NCI-H524 treated with DMSO at 0.1 percent for 48 hours (cell line): ENCODE results near the gene TUB.
A peak's percentile ranks its signal among the peaks of the same experiment; 100 is the strongest.

Experiments
- DNase-seq: peaks from one replicate; lab custom pipeline; 2025; lab: John Stamatoyannopoulos, UW

TUB gene

GRCh38 chr11:8080674-8081590 is at the start of gene TUB:
TUB (plus strand) TSS chr11:8081211; CDS start chr11:8081511, 300 bp downstream.
- DNase-seq: no peak

DNA sequence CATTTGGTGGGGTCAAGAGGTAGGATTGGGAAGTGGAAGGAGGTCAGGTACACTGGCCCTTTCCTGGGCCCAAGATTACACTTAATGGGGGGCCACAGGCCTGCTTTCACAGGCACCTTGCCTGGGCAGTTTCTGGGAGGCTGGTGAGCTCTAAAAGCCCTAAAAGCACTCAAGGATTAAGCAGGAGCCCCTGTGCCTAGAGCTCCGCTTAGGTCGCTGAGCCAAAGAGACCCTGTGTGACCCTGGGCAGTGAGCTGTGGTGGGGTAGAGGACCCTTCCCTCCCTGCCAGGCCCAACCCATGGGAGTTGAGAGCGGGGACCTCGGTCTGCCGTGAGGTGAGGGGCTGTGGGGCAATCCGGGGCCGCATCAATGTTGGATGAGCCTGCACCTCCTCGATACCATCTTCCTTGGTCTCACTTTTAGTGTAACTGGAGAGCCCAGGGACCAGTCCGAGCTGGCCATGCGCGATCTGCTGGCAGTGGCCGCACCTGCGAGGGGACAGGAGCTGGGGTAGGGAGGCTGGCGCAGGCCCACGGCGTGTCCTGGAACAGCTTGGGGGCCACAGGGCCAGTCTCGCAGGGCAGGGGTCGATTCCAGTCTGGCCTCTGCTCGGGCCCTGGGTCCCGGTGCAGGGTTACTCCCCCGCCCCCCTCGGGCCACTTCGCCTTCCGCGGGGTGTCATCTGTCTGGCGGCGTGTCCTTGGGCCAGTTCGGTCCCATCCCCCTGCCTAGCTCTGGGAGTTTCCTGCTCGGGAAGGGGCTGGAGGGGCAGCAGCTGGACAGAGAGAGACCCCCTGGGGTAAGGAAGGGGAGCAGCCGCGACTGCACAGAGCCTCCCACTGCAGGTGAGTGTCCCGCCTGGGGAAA is 49.5 kb upstream of the TUB start:
- DNase-seq: no peak

DNA sequence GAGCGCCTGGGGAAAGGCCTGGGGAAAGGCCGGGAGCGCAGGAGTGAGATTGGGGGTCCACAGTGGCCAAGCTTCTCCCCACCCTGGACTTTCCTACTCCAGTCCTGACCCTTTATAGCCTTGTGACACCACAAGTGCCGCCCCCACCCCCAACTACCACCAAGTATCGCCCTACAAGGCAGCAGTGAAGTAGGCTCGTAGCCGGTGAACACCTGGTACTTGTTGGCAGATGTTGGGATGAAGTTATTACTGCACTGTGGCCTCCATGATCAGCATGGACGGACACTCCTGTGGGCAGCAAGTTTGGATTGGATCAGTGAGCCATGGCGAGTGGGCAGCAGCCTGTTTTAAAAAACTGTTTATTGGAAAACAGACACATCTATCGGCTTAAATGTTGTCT is 48.9 kb upstream of the TUB start:
- DNase-seq: no peak

DNA sequence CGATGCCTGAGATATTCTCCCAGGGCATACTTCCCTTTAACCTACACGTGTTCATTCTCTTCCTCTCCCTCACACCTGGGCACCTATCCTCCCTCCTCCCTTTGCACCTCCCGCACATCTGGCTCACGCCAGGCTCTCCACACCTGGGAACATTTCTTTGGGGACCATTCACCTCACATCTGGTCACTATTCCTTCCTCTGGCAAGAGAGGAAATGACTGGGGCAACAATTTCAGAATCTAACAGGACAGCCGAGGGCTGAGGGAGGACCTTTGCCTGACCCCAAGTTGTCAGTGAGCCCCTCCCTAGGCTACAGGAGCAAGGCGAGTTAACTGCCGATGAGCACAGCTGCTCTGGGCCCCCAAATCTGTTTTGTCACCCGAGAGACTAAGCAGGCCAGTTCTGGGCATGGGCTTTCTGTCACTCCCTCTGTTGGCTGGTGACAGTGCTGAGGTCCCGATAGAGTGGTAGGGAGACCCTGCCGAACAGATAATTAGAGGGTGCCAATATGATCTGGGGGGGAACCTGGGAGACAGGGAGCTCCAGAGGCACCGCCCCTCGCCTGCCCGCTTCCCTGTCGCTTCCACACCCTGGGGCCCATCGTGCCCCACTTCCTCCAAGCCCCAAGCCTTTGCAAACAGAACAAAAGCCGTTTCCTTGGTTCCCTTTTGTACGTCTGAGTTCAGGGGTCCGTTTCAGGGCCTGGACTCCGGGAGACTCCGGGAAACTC is 48.3 kb upstream of the TUB start:
- no peak for DNase-seq

DNA sequence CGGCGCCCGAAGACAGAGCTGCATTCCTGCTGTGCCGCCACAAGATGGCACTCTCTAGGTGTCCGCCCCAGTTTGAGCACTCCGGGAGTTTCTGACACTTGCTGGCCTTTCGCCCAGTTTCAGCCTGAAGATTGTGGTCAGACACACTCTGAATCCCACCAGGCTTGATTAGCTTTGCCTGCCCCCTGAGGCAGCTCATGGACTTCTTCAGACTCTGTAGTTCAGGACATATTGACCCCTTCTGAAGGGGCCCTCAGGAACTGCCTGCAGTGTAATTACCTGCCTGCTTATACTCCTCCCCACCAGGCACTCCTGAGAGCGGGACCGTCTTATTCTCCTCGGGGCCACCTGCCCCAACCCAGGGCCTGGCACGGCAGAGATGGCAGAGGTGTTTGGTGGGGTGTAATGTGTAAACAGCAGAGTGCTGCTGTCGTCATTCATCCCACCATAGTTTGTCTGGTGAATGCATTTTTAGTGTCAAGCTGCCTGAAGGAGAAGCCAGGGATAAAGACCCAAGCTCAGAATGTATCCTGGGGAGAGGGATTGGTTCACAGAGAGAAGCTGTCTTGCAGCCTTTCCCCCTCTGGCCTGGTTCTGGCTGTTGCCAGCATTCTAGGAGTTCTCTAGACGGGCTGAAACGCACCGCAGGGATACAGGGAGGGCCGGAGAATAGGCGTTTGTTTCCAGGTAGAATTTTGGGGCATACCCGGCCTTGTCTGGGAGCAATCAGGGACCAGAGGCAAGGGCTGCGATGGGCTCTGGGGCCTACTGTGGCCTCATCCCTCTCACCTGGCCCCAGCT is 47.5 kb upstream of the TUB start:
- DNase-seq: no peak

DNA sequence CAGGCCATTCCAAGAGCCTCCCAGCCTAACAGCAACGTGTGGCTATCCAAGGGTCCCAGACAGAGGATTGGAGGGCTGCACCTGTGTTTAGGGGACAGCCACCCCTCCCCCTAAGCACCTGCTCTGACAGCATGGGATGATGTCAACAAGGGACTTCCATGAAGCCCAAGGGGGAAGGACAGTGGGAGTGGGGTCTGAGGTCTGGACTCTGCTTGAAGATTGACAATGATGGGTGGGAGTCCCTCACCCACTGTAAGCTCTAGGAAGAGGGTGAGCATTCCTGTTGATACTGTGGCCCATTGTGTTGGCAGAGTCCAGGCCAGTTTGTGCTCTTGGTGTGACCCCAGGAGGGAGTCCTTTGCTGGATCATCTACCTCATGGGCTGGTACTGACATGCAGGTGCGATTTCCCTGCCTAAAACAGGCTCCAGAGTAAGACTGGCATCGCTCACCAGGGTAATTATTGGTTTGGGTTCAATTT is 46.9 kb upstream of the TUB start:
- no peak for DNase-seq

DNA sequence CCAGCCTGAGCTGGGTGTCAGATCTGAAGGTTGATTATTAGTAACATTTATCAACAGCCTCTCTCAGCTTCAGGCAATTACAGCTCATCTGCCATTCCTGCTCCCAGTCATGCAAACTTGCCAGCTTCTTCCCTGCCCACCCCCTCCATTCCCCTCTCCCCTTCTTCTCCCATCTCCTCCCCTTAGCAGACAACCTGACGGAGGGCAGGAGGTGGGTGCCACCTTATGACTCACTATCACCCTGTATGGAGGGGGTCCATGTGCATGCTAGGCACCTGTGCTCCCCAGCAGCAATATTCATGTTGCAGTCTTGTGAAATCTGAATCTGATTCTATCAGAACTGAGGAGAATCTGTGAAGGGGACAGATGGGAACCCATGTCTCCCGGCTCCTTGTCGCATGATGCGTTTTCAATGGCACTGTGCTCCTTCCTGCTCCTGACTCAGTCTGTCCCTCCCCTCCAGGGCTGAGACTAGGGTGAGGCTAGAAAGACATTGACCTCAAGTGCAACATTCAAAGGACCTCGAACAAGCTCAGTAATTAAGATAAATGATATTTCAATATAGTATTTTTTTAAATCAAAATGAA is 46.3 kb upstream of the TUB start:
- no peak for DNase-seq

DNA sequence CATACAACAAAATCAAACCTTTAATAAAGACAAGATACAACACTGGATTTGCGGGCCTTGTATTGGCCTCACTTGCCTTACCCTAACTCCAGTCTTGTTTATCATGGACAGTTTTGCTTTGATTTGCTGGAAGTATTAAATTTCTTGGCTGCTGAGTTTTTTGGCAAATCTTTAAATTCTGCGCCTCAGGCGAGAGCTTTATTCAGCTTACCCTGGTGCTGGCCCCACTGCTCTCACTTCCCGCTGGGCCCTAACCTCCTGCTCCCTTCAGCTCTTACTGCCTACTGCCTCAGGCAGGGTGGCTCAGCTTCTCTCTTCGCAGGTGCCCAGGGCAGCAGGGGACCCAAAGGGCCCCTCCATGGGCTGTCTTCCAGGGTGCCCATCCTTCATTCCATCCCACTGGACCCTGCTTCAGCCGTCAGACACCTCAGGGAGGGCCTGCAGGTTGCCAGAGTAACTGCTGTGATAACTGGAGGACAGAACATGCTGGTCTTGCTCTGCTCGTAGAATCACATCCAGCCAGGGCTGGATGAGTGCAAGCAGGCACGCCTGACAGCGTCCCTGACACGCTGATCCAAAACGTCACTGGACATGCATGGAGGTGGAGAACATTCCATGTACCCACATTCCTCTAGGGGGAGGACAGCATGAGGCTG is 45.7 kb upstream of the TUB start:
- no peak for DNase-seq

DNA sequence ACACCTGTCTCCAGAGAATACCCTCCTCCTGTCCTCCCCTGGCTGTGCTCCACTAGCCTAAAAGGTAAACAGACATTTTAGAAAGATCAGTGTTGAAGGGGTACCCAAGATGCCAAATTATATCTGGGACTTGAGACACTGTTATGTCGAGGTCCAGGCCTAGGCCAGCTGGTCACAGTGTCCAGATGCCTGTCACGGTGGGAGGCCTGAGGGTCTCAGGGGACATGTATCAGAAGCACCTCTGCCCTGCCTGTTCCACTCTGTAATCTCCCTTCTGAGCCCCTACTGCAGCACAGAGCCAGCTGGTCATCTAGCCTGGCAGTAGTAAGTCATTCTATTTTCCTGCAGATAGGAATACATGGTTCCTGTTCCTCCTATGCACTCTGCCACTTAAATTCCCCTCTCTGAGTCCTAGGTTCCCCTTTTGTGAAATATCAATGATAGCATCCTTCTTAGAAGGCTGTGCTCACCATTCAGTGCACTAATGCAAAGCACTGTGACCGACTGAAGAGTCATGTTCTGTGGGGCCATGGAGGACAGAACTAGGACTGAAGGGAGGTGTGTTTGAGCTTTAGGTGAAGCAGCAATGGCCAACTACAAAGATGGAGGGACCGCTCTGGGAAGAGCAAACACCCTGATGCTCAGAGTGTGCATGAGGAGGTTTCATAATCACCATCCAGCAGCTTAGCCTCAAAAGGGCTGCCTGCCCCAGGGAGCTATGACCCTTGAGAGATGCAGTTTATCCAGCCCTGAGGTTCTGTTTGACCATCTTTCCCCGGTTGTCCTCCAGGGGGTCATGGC is 44.8 kb upstream of the TUB start:
- DNase-seq: no peak

GRCh38 chr11:8036986-8037385 is 44.0 kb upstream of the TUB start:
- DNase-seq: no peak

GRCh38 chr11:8038393-8038792 is 42.6 kb upstream of the TUB start:
- DNase-seq: peak; percentile 14

- DNase-seq: no peak
Observed at GRCh38 chr11:8038811-8039529, 42.0 kb upstream of the TUB start.

GRCh38 chr11:8039530-8040260 is 41.3 kb upstream of the TUB start:
- DNase-seq: no peak

DNA sequence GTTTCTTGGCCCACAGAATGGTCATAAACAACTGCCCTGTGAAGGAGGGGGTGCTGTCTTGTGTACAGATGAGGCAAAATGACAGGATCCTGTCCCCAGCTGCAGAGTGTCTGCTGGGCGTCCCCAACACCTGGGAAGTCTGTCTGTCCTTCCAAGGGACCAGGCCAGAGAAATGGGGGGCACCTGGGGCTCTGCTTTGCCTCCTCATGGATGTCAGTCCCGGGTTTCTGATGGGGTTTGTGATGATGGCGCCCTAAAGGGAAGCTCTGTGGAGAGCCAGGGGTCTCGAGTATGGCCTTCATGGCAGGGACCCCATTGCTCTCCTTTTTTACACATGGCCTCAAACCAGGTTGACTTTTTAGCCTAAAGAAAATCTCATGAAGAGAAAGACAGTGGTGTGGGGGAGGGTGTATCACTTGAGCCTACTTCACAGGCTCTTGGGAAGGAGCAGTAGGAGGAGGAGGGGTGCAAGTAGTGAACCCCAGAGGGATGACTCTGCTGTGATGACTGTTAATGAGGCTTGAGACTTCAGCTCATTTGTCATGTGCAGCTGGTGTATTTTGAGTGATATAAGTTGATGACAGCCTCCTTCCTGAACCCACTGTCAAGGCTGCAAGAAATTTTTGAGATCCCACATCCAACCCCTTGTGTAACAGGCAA is 40.6 kb upstream of the TUB start:
- DNase-seq: no peak

DNA sequence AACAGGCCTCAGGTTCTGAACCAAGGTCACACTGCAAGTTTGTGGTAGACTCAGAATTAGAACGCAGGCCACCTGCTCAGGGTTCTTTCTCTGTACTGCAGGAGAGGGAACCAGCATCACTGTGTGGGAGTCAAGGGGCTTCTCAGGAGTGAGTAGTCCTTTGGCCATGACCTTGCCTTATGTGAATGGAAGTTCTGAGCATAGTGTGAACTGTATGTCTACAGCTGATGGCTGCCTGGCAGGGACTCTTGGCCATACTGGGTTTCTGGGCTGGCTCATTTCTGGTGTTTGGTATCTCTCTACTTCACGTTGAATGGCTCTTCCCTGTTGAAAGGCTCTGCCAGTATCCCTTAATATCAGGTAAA is 40.1 kb upstream of the TUB start:
- no peak for DNase-seq

GRCh38 chr11:8041576-8041975 is 39.4 kb upstream of the TUB start:
- no peak for DNase-seq

DNA sequence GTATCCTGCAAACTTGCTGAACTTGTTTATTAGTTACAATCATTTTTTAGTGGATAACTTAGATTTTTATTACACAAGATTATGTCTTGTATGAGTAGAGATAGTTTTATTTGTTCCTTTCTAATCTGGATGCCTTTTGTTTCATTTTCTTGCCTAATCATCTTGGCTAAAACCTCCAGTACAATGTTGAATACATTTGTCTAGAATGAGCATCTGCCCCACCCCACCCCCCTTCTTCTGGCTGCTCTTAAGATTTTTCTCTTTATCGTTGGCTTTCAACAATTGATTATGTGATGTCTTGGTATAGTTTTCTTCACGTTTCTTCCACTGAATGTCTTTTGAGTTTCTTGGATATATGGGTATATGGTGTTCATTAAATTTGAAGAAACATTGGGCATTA is 37.3 kb upstream of the TUB start:
- DNase-seq: no peak

DNA sequence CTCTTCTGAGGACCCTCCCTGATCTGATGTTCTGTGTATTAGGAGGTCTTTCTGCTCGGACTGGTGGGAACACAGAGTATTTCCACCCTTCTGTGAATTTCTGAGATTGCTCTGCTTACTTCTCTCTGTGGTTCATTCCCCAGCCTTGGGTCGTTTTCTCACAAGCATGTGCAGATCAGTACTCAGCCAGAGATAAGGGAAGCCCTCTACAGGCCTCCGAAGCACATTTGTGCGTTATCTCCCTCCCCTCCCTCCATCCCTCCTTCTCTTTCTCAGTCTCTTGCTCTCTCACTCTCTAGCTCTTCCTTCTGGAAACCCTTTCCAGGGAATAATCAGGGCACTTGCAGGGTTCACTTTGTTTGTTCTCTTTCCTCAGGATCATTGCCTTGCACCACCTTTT is 35.2 kb upstream of the TUB start:
- DNase-seq: no peak
